ENCODE data around the gene ARHGAP12.

ARHGAP12 gene

DNA sequence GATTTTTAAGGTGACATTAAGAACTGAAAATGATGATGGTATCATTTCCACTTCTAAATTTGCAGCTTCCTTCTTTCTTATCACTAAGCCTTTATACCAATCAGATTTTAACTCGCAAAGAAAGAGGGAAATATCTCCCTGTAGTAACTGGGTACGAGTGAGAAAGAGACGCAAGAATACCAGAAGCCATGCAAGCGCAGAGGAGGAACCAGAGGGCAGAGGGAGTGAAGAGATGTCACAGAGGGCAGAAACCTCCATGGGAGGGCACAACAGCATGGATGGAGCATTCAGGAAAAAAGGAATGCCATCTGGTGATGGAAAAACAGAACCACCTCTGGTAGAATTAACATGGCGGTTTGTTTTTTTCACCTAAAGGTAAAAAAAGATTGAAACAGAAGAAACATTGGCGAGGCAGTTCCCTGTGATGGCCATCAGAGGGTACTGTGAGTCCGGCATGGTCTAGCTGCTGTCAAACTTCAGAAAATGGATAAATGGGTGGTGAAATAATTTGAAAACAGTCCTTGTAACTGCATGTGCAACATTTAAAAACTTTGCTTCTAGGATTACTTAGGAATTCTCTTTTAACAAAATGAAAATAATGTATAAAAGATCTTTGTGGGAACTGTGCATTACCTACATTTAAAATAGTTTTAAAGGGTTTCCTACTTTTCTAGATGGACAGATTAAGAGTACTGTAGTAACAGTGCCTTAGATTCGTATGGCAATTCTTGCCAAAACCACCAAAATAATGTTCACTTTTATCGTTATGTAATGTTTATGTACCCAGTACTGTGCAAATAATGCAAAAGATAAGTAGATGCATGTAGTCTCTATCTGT is 91.8 kb downstream of the ARHGAP12 start:
- H3K36me3 ChIP-seq (ENCODE audit: insufficient read depth), result no peaks in the 10 kb centered on the region
- no peak overlapping the region for H3K4me3 ChIP-seq (IDR thresholded peaks at IDR 0.05; ENCODE audit: insufficient read depth, low read depth, low read length)
- no peak overlapping the region for H3K9ac ChIP-seq
- no peak overlapping the region for H3K4me2 ChIP-seq
- no peak overlapping the region for H2AFZ ChIP-seq (ENCODE audit: low read depth)
- no peaks in the 10 kb centered on the region for H3K4me1 ChIP-seq (ENCODE audit: low read depth, poor library complexity, severe bottlenecking)
- no peaks in the 10 kb centered on the region for H3K27me3 ChIP-seq (ENCODE audit: insufficient read depth, low read depth)
- no peak overlapping the region for H3K27ac ChIP-seq
- H4K20me1 ChIP-seq (ENCODE audit: insufficient read depth), result no peaks in the 10 kb centered on the region; the same call in 1 of the 2 replicates
- no peaks in the 10 kb centered on the region for H3K79me2 ChIP-seq (ENCODE audit: insufficient read depth, low read depth)
- TF ChIP-seq, protein P1, sequence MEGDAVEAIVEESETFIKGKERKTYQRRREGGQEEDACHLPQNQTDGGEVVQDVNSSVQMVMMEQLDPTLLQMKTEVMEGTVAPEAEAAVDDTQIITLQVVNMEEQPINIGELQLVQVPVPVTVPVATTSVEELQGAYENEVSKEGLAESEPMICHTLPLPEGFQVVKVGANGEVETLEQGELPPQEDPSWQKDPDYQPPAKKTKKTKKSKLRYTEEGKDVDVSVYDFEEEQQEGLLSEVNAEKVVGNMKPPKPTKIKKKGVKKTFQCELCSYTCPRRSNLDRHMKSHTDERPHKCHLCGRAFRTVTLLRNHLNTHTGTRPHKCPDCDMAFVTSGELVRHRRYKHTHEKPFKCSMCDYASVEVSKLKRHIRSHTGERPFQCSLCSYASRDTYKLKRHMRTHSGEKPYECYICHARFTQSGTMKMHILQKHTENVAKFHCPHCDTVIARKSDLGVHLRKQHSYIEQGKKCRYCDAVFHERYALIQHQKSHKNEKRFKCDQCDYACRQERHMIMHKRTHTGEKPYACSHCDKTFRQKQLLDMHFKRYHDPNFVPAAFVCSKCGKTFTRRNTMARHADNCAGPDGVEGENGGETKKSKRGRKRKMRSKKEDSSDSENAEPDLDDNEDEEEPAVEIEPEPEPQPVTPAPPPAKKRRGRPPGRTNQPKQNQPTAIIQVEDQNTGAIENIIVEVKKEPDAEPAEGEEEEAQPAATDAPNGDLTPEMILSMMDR (conservative IDR thresholded peaks at IDR 0.05; ENCODE audit: low read depth, low read length), result peak; percentile 74

- H3K4me2 ChIP-seq, result no peak overlapping the region
- TF ChIP-seq, protein P1 (conservative IDR thresholded peaks at IDR 0.05; ENCODE audit: low read depth, low read length), result no peak
- H3K27ac ChIP-seq, result no peak overlapping the region
- H3K27me3 ChIP-seq (ENCODE audit: insufficient read depth, low read depth), result no peaks in the 10 kb centered on the region
- H3K79me2 ChIP-seq (ENCODE audit: insufficient read depth, low read depth), result no peaks in the 10 kb centered on the region
- no peaks in the 10 kb centered on the region for H4K20me1 ChIP-seq (ENCODE audit: insufficient read depth)
- H3K4me1 ChIP-seq (ENCODE audit: low read depth, poor library complexity, severe bottlenecking), result no peaks in the 10 kb centered on the region
- H3K4me3 ChIP-seq (IDR thresholded peaks at IDR 0.05; ENCODE audit: insufficient read depth, low read depth, low read length), result no peak overlapping the region
- H2AFZ ChIP-seq (ENCODE audit: low read depth), result no peak overlapping the region
- H3K36me3 ChIP-seq (ENCODE audit: insufficient read depth), result no peaks in the 10 kb centered on the region
- H3K9ac ChIP-seq, result no peak overlapping the region
These were observed 94.9 kb downstream of the ARHGAP12 start for GRCh38 chr10:31833753-31834152.

DNA sequence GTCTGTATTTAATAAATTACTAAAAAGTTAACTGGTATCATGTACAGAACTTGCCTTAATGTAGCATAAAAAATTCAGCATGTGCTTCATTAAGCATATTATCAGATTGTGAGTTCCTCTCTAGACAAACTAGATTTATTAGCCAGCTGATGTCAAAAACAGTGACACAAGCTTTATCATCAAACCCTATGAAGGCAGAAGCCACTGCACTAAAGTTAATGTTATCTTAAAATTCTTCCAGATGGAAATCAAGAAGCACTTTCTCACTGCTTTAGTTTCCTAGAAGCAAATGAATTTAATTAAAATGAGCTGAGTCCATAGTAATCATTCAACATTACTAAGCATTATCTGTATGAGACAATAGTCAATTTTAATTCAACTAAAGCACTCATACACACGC is 96.4 kb downstream of the ARHGAP12 start:
- Histone ChIP-seq H2AFZ (ENCODE audit: low read depth) (no peak overlapping the region), H4K20me1 (ENCODE audit: insufficient read depth) (no peaks in the 10 kb centered on the region), H3K4me1 (ENCODE audit: low read depth, poor library complexity, severe bottlenecking) (no peaks in the 10 kb centered on the region), H3K79me2 (ENCODE audit: insufficient read depth, low read depth) (no peaks in the 10 kb centered on the region), H3K27me3 (ENCODE audit: insufficient read depth, low read depth) (no peaks in the 10 kb centered on the region), H3K9ac (no peak overlapping the region), H3K36me3 (ENCODE audit: insufficient read depth) (no peaks in the 10 kb centered on the region), H3K4me2 (no peak overlapping the region), H3K27ac (no peak overlapping the region), H3K4me3 (IDR thresholded peaks at IDR 0.05; ENCODE audit: insufficient read depth, low read depth, low read length) (no peak overlapping the region)
- TF ChIP-seq, protein P1 (conservative IDR thresholded peaks at IDR 0.05; ENCODE audit: low read depth, low read length), result no peak

- TF ChIP-seq, protein P1 (conservative IDR thresholded peaks at IDR 0.05; ENCODE audit: low read depth, low read length), result no peak
- no peaks in the 10 kb centered on the region for H3K79me2 ChIP-seq (ENCODE audit: insufficient read depth, low read depth)
- no peaks in the 10 kb centered on the region for H4K20me1 ChIP-seq (ENCODE audit: insufficient read depth)
- H3K36me3 ChIP-seq (ENCODE audit: insufficient read depth), result no peaks in the 10 kb centered on the region
- no peak overlapping the region for H3K4me3 ChIP-seq (IDR thresholded peaks at IDR 0.05; ENCODE audit: insufficient read depth, low read depth, low read length)
- no peak overlapping the region for H2AFZ ChIP-seq (ENCODE audit: low read depth)
- no peak overlapping the region for H3K4me2 ChIP-seq
- no peak overlapping the region for H3K9ac ChIP-seq
- H3K4me1 ChIP-seq (ENCODE audit: low read depth, poor library complexity, severe bottlenecking), result no peaks in the 10 kb centered on the region
- H3K27ac ChIP-seq, result no peak overlapping the region
- H3K27me3 ChIP-seq (ENCODE audit: insufficient read depth, low read depth), result no peaks in the 10 kb centered on the region
These were observed 97.7 kb downstream of the ARHGAP12 start for GRCh38 chr10:31830887-31831286.

Data from KMS-11 (cell line).